HL-60 (cell line): ENCODE data around the gene ABHD17B.

Experiments used
- SPI1 ChIP-seq: IDR thresholded peaks from 2 replicates; pipeline ENCODE4 v1.6.1; 2012; ENCODE audit warnings: low read depth, mild to moderate bottlenecking, borderline replicate concordance
- TF ChIP-seq, protein P1 (sequence below): IDR thresholded peaks from one replicate; pipeline ENCODE4 v1.5.1; 2011; ENCODE audit warnings: low read length, control low read depth, inconsistent platforms; ENCODE audit not compliant: insufficient read depth

DNA sequence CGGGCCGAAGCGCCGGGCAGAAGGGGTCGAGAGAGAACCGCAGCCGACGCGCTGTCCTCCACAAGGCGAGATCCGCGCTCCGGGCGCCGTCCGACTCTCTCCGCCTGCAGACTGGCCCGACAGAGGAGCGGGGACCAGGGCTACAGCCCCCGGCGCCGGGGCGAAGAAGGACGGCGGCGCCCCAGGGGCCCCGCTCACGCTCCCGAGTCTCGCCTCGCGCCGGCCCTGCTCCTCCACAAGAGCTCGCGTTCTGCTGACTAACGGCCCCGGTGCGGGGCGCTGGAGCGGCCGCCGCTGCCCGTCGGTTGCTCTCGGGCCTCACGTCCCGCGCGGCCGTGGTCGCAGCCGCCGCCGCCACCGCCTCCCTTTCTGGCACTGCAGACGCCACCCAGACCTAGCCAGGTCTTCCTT lies 338 bp downstream of the ABHD17B start:
- TF ChIP-seq, protein P1, sequence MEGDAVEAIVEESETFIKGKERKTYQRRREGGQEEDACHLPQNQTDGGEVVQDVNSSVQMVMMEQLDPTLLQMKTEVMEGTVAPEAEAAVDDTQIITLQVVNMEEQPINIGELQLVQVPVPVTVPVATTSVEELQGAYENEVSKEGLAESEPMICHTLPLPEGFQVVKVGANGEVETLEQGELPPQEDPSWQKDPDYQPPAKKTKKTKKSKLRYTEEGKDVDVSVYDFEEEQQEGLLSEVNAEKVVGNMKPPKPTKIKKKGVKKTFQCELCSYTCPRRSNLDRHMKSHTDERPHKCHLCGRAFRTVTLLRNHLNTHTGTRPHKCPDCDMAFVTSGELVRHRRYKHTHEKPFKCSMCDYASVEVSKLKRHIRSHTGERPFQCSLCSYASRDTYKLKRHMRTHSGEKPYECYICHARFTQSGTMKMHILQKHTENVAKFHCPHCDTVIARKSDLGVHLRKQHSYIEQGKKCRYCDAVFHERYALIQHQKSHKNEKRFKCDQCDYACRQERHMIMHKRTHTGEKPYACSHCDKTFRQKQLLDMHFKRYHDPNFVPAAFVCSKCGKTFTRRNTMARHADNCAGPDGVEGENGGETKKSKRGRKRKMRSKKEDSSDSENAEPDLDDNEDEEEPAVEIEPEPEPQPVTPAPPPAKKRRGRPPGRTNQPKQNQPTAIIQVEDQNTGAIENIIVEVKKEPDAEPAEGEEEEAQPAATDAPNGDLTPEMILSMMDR: no peak
- TF ChIP-seq SPI1: no peak
